ENCODE results near the gene PHGDH. TPM values are rescaled to one million over a fixed set of nuclear protein-coding genes. Genes with fewer than 3 reads are reported as not detected.

PHGDH gene
- total and polyA plus RNA-seq, 2 experiments from 2014 or later, result 257 to 298 TPM

DNA sequence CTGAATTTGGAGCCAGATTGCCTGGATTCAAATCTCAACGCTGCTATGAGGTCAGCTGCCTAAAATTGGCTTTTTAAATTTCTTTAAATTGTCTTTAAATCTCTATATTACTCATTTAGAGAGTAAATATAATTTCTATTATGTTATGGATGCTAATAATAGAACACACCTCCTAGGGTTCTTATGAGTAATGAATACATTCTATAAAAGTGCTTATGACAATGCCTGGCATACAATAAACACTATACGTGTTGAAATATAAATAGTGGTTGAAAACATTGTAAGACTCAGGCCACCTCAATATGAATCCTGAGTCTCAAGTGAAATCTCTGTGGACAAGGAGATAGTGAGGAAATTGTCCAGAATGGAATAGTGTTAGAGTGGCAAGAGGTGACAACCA, 31.0 kb upstream of the PHGDH start:
- WGBS, 2 experiments (ENCODE audit: low coverage in 1 of 2, low lambda C conversion rate in 2 of 2, missing lambda C conversion rate in 2 of 2), result 51 to 54% methylated on average over 2 of the region's 2 CpGs
- in situ Hi-C loops (cut with MboI), result no loop called here
- H3K27me3 ChIP-seq (replicated peaks; ENCODE audit: insufficient read depth), result no peaks in the 10 kb centered on the region

DNA sequence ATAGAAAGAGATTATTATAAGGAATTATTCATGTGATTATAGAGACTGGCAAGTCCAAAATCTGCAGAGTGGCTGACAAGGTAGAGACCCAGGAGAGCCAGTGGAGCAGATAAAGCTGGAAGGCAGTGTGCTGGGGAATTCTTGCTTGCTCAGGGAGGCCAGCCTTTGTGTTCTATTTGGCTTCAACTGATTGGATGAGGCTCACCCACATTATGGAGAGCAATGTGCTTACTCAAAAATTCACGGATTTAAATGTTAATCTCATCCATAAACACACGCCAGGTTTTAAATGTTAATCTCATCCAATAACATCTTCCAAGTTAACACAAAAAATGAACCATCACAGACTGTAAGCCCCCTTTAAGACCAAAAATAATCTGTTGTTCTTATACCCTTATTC, 30.2 kb upstream of the PHGDH start:
- H3K9ac ChIP-seq, result no peak overlapping the region
- no peak overlapping the region for H2AFZ ChIP-seq
- H3K27ac ChIP-seq, result no peak overlapping the region
- 90 to 93% methylated on average over 2 of the region's 2 CpGs for WGBS, 2 experiments (ENCODE audit: low coverage in 1 of 2, low lambda C conversion rate in 2 of 2, missing lambda C conversion rate in 2 of 2)
- in situ Hi-C loops (cut with MboI), result no loop called here
- no peak overlapping the region for H3K4me2 ChIP-seq (ENCODE audit: unreplicated experiment)
- no peak overlapping the region for H3K4me3 ChIP-seq
- no peaks in the 10 kb centered on the region for H4K20me1 ChIP-seq (ENCODE audit: insufficient read depth)
- H3K27me3 ChIP-seq (replicated peaks; ENCODE audit: insufficient read depth), result no peaks in the 10 kb centered on the region
- H3K79me2 ChIP-seq (ENCODE audit: insufficient read depth), result no peaks in the 10 kb centered on the region
- H3K9me3 ChIP-seq (ENCODE audit: low read depth), result no peaks in the 10 kb centered on the region
- H3K4me1 ChIP-seq (ENCODE audit: insufficient read depth), result no peaks in the 10 kb centered on the region
- DNase-seq, result no peak
- H3K36me3 ChIP-seq (ENCODE audit: low read depth), result no peaks in the 10 kb centered on the region
- no peaks in the 10 kb centered on the region for H3K9me2 ChIP-seq (ENCODE audit: insufficient read depth)
- no peaks in the 10 kb centered on the region; the same call in 1 of the 2 replicates for H3F3A ChIP-seq (ENCODE audit: insufficient read depth)
- TF ChIP-seq EZH2phosphoT487 (IDR thresholded peaks at IDR 0.05; ENCODE audit: insufficient read depth, low read depth), result no peak
- TF ChIP-seq EZH2 (IDR thresholded peaks at IDR 0.05; ENCODE audit: insufficient read depth, poor library complexity, severe bottlenecking), result no peak

More for the DNA sequence above, 31.0 kb upstream of the PHGDH start:
- Histone ChIP-seq H3K27ac (no peak overlapping the region), H4K20me1 (ENCODE audit: insufficient read depth) (no peaks in the 10 kb centered on the region), H3F3A (ENCODE audit: insufficient read depth) (peaks cover 2% of the 10 kb centered on the region; the same call in 1 of the 2 replicates), H3K79me2 (ENCODE audit: insufficient read depth) (no peaks in the 10 kb centered on the region), H3K4me3 (no peak overlapping the region), H3K4me2 (ENCODE audit: unreplicated experiment) (no peak overlapping the region), H3K9me2 (ENCODE audit: insufficient read depth) (no peaks in the 10 kb centered on the region), H3K36me3 (ENCODE audit: low read depth) (no peaks in the 10 kb centered on the region), H2AFZ (no peak overlapping the region), H3K9ac (no peak overlapping the region), H3K9me3 (ENCODE audit: low read depth) (no peaks in the 10 kb centered on the region), H3K4me1 (ENCODE audit: insufficient read depth) (no peaks in the 10 kb centered on the region)
- DNase-seq, result no peak
- no peak for TF ChIP-seq EZH2 (IDR thresholded peaks at IDR 0.05; ENCODE audit: insufficient read depth, poor library complexity, severe bottlenecking)
- no peak for TF ChIP-seq EZH2phosphoT487 (IDR thresholded peaks at IDR 0.05; ENCODE audit: insufficient read depth, low read depth)

DNA sequence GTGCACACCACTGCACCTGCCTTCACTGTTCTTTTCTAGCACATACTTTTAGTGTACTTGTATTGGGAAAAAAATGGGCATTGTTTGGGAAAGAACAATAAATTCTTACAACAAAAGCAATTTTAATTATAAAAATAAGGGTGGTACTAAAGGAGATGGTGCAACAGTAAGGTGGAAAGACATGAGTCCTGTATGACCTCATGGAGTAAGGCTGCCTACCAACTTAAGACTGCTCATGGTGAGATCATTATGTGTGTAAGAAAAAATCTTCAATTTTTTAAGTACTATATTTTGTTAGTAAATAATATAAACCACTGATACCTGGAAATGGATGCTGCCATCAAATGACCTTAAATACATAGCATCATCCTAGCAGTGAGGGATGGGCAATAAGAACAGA, 29.6 kb upstream of the PHGDH start:
- H2AFZ ChIP-seq, result no peak overlapping the region

DNA sequence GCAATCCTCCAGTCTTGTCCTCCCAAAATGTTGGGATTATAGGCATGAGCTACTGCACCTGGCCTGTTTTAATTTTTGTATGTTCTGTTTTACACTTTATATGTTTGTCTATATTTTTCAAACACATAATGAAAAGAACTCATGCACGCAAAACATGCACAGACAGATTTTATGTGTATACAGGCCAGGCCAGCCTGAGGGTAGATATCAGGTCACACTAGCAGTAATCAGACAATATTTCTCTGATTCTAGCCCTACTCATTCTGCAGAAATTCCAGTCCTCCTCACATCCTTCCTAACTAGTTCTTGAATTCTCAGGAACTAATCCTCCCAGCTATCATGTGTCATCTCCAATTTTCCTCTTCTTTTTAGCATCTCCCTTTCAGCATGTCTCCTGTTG, 27.8 kb upstream of the PHGDH start:
- Histone ChIP-seq H3F3A (ENCODE audit: insufficient read depth) (no peaks in the 10 kb centered on the region; the same call in 1 of the 2 replicates), H3K79me2 (ENCODE audit: insufficient read depth) (no peaks in the 10 kb centered on the region), H3K36me3 (ENCODE audit: low read depth) (no peaks in the 10 kb centered on the region), H4K20me1 (ENCODE audit: insufficient read depth) (no peaks in the 10 kb centered on the region), H3K9me2 (ENCODE audit: insufficient read depth) (no peaks in the 10 kb centered on the region), H3K4me1 (ENCODE audit: insufficient read depth) (peaks cover 3% of the 10 kb centered on the region; the same call in 1 of the 2 replicates), H3K27ac (no peak overlapping the region), H3K4me3 (no peak overlapping the region), H3K9ac (no peak overlapping the region), H3K4me2 (ENCODE audit: unreplicated experiment) (no peak overlapping the region), H2AFZ (no peak overlapping the region), H3K9me3 (ENCODE audit: low read depth) (no peaks in the 10 kb centered on the region), H3K27me3 (replicated peaks; ENCODE audit: insufficient read depth) (no peaks in the 10 kb centered on the region)
- in situ Hi-C loops (cut with MboI), result no loop called here
- WGBS, 2 experiments (ENCODE audit: low coverage in 1 of 2, low lambda C conversion rate in 2 of 2, missing lambda C conversion rate in 2 of 2), result 92 to 100% methylated on average over 1 of the region's 1 CpG
- no peak for DNase-seq
- TF ChIP-seq EZH2phosphoT487 (IDR thresholded peaks at IDR 0.05; ENCODE audit: insufficient read depth, low read depth) (no peak), EZH2 (IDR thresholded peaks at IDR 0.05; ENCODE audit: insufficient read depth, poor library complexity, severe bottlenecking) (no peak)

More for the DNA sequence above, 29.6 kb upstream of the PHGDH start:
- DNase-seq, result peak; percentile 61
- H3K4me1 ChIP-seq (ENCODE audit: insufficient read depth), result no peaks in the 10 kb centered on the region
- H3K9me3 ChIP-seq (ENCODE audit: low read depth), result no peaks in the 10 kb centered on the region
- no peaks in the 10 kb centered on the region for H3K9me2 ChIP-seq (ENCODE audit: insufficient read depth)
- no peak overlapping the region for H3K27ac ChIP-seq
- no peaks in the 10 kb centered on the region for H3K27me3 ChIP-seq (replicated peaks; ENCODE audit: insufficient read depth)
- H3K79me2 ChIP-seq (ENCODE audit: insufficient read depth), result no peaks in the 10 kb centered on the region
- H3K4me3 ChIP-seq, result no peak overlapping the region
- in situ Hi-C loops (cut with MboI), result no loop called here
- TF ChIP-seq EZH2phosphoT487 (IDR thresholded peaks at IDR 0.05; ENCODE audit: insufficient read depth, low read depth), result no peak
- no peak for TF ChIP-seq EZH2 (IDR thresholded peaks at IDR 0.05; ENCODE audit: insufficient read depth, poor library complexity, severe bottlenecking)
- H4K20me1 ChIP-seq (ENCODE audit: insufficient read depth), result no peaks in the 10 kb centered on the region
- no peaks in the 10 kb centered on the region for H3K36me3 ChIP-seq (ENCODE audit: low read depth)
- no peaks in the 10 kb centered on the region; the same call in 1 of the 2 replicates for H3F3A ChIP-seq (ENCODE audit: insufficient read depth)
- H3K9ac ChIP-seq, result no peak overlapping the region
- no peak overlapping the region for H3K4me2 ChIP-seq (ENCODE audit: unreplicated experiment)

DNA sequence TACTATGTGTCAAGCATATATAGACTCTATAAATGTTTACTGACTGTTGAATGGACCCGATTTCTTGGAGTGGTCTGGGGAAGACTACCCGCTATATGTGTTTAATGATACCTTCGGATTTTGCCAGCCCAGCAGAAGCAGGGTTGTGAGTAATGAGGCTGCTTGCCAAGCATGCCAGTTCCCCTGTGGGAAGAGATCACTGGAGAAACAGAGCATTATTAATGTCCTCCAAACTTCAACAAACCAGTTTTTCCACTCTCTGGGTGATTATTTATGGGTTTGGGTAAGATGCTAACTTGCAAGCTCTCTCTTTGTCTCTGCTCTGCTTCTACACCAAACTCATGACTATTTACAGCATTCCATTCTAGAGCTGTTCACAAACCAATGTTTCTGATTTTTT, 25.1 kb upstream of the PHGDH start:
- WGBS, 2 experiments (ENCODE audit: low coverage in 1 of 2, low lambda C conversion rate in 2 of 2, missing lambda C conversion rate in 2 of 2), result 66 to 84% methylated on average over 3 of the region's 3 CpGs
- H3K79me2 ChIP-seq (ENCODE audit: insufficient read depth), result no peaks in the 10 kb centered on the region
- H2AFZ ChIP-seq, result no peak overlapping the region
- no peak overlapping the region for H3K9ac ChIP-seq
- DNase-seq, result peak; percentile 14
- no peak overlapping the region for H3K4me2 ChIP-seq (ENCODE audit: unreplicated experiment)
- H3K27me3 ChIP-seq (replicated peaks; ENCODE audit: insufficient read depth), result no peaks in the 10 kb centered on the region
- H3K4me1 ChIP-seq (ENCODE audit: insufficient read depth), result peaks cover 3% of the 10 kb centered on the region; the same call in 1 of the 2 replicates
- H3K9me2 ChIP-seq (ENCODE audit: insufficient read depth), result no peaks in the 10 kb centered on the region
- in situ Hi-C loops (cut with MboI), result no loop called here
- no peak overlapping the region for H3K4me3 ChIP-seq
- TF ChIP-seq EZH2 (IDR thresholded peaks at IDR 0.05; ENCODE audit: insufficient read depth, poor library complexity, severe bottlenecking), result no peak
- no peaks in the 10 kb centered on the region; the same call in 1 of the 2 replicates for H3F3A ChIP-seq (ENCODE audit: insufficient read depth)
- H3K36me3 ChIP-seq (ENCODE audit: low read depth), result no peaks in the 10 kb centered on the region
- no peaks in the 10 kb centered on the region for H4K20me1 ChIP-seq (ENCODE audit: insufficient read depth)
- H3K9me3 ChIP-seq (ENCODE audit: low read depth), result no peaks in the 10 kb centered on the region
- no peak overlapping the region for H3K27ac ChIP-seq

Measured in GM23248 (cell line).